RPMI8226 (cell line): ENCODE data around the gene CEBPZ.
A peak's percentile ranks its signal among the peaks of the same experiment; 100 is the strongest.
"Not testable (repeated sequence)": the region's sequence is repeated elsewhere in the genome, so short reads cannot be mapped to it uniquely, and the experiment has no call there.

Experiments
- DNase-seq: peaks from one replicate; pipeline ENCODE4 v3.0.0-alpha.2; 2015

Gene CEBPZ

GRCh38 chr2:37219046-37219445 is 12.3 kb downstream of the CEBPZ start:
- no peak for DNase-seq

GRCh38 chr2:37215250-37215649 is 16.1 kb downstream of the CEBPZ start:
- DNase-seq, result no peak

GRCh38 chr2:37211939-37212338 is 19.5 kb downstream of the CEBPZ start:
- no peak for DNase-seq

- DNase-seq, result no peak
Measured at GRCh38 chr2:37211212-37211611, 20.2 kb downstream of the CEBPZ start.

GRCh38 chr2:37206760-37207159 is 24.6 kb downstream of the CEBPZ start:
- not testable (repeated sequence) for DNase-seq

GRCh38 chr2:37205689-37206341 is 25.6 kb downstream of the CEBPZ start:
- DNase-seq, result no peak

- not testable (repeated sequence) for DNase-seq
Measured at GRCh38 chr2:37205071-37205661, 26.2 kb downstream of the CEBPZ start.

- DNase-seq, result no peak
Measured at GRCh38 chr2:37203708-37204107, 27.7 kb downstream of the CEBPZ start.

GRCh38 chr2:37201766-37202165 is 29.6 kb downstream of the CEBPZ start:
- no peak for DNase-seq

GRCh38 chr2:37201208-37201607 is 30.2 kb downstream of the CEBPZ start:
- no peak for DNase-seq

- DNase-seq, result no peak
Measured at GRCh38 chr2:37198681-37199065, 32.7 kb downstream of the CEBPZ start.

- peak; percentile 88 for DNase-seq
Measured at GRCh38 chr2:37196320-37197195, 34.8 kb downstream of the CEBPZ start, which contains the start of gene CEBPZOS. TSS of gene CEBPZOS (plus strand) at chr2:37196496. CDS start at chr2:37199705, 3,209 bp downstream.

GRCh38 chr2:37195862-37196319 is 35.5 kb downstream of the CEBPZ start:
- not testable (repeated sequence) for DNase-seq

GRCh38 chr2:37192551-37192950 is 38.8 kb downstream of the CEBPZ start:
- DNase-seq, result no peak

- DNase-seq, result no peak
Measured at GRCh38 chr2:37191747-37192146, 39.6 kb downstream of the CEBPZ start.

- DNase-seq, result no peak
Measured at GRCh38 chr2:37191253-37191652, 40.1 kb downstream of the CEBPZ start.

GRCh38 chr2:37190290-37190689 is 41.1 kb downstream of the CEBPZ start:
- no peak for DNase-seq

GRCh38 chr2:37189452-37190153 is 41.8 kb downstream of the CEBPZ start:
- DNase-seq, result no peak

- no peak for DNase-seq
Measured at GRCh38 chr2:37188570-37188969, 42.8 kb downstream of the CEBPZ start, which contains the start of gene SULT6B1. TSS of gene SULT6B1 (minus strand) at chr2:37188670. CDS start at chr2:37188640, 30 bp downstream.

- no peak for DNase-seq
Measured at GRCh38 chr2:37181726-37182684, 49.4 kb downstream of the CEBPZ start.

GRCh38 chr2:37180640-37181039 is 50.8 kb downstream of the CEBPZ start:
- no peak for DNase-seq
